Measurements from ENCODE around the gene MED31.

DNA sequence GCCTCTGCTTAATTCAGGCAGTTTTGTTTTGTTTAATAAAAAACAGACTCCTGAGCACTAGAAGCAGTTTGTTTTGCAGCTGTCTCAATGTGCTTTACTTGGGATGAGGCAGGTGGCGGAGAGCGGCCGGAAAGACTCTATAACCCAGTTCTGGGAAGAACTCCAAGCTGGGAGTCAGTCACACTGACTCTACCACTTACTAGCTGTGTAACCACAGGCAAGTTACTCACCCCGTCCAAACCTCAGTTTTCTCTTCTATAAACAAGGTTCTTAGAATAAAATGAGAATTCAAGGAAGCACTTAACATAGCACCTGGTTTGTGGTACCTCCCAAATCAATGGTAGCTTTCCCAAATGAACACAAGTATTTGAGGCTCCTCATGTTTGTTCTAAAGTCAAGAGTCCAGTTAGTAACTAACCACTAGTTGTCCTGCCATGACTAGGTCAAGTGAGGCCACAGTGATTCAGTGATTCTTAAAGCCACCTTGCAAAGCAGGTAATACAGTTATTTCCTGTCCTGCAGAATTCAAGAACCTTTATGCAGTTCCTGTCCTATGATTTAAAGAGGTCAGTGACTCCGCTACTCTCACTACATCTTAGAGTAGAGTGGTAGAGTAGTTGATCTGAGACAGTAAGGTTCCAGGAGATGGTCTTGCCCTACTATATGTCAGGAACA, 7.8 kb downstream of the MED31 start:
- TF ChIP-seq, protein P1, sequence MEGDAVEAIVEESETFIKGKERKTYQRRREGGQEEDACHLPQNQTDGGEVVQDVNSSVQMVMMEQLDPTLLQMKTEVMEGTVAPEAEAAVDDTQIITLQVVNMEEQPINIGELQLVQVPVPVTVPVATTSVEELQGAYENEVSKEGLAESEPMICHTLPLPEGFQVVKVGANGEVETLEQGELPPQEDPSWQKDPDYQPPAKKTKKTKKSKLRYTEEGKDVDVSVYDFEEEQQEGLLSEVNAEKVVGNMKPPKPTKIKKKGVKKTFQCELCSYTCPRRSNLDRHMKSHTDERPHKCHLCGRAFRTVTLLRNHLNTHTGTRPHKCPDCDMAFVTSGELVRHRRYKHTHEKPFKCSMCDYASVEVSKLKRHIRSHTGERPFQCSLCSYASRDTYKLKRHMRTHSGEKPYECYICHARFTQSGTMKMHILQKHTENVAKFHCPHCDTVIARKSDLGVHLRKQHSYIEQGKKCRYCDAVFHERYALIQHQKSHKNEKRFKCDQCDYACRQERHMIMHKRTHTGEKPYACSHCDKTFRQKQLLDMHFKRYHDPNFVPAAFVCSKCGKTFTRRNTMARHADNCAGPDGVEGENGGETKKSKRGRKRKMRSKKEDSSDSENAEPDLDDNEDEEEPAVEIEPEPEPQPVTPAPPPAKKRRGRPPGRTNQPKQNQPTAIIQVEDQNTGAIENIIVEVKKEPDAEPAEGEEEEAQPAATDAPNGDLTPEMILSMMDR (IDR thresholded peaks at IDR 0.05): no peak
- TF ChIP-seq ZFX (IDR thresholded peaks at IDR 0.05; ENCODE audit: borderline replicate concordance): no peak

Data from 22Rv1 (cell line).